Gastrocnemius medialis (tissue), 4 donors: Measurements from ENCODE around the gene CITED1. TPM values are rescaled to one million over a fixed set of nuclear protein-coding genes. Genes with fewer than 3 reads are reported as not detected.

Experiments
- ATAC-seq, 2 donors: fragments of 150-250 bp; one replicate each; pipeline ENCODE4 v1.9.1; 2016
- DNase-seq, 2 donors: peaks; one replicate each; pipeline ENCODE4 v3.0.0-alpha.2; 2019
- H3K27ac ChIP-seq, 4 donors: fragments of 200-600 bp; sonication (generic); 1 replicate in 1 of 4; 2 replicates in 3 of 4; pipeline ENCODE4 v1.5.1; 2016 to 2018; ENCODE audit warnings: mild to moderate bottlenecking in 2 of 4, moderate library complexity in 1 of 4
- H3K27me3 ChIP-seq, 3 donors: fragments of 200-600 bp; sonication (generic) in 2 of 3; 1 replicate in 1 of 3; 2 replicates in 2 of 3; pipeline versions ENCODE4 v1.5.1 to v1.6.0; 2016 to 2019; ENCODE audit warnings: mild to moderate bottlenecking in 1 of 3, moderate library complexity in 1 of 3
- H3K36me3 ChIP-seq, 2 donors: fragments of 200-600 bp; sonication (generic) in 1 of 2; one replicate each; pipeline ENCODE4 v1.5.1; 2017 to 2018
- H3K4me1 ChIP-seq, 2 donors: fragments of 200-600 bp; sonication (generic) in 1 of 2; one replicate each; pipeline ENCODE4 v1.5.1; 2016 to 2017; ENCODE audit warnings: mild to moderate bottlenecking in 2 of 2
- H3K4me3 ChIP-seq, 4 donors: fragments of 200-600 bp; sonication (generic) in 3 of 4; 1 replicate in 1 of 4; 2 replicates in 3 of 4; pipeline ENCODE4 v1.5.1; 2016 to 2019; ENCODE audit warnings: mild to moderate bottlenecking in 2 of 4
- H3K9me3 ChIP-seq, 3 donors: fragments of 200-600 bp; sonication (generic) in 2 of 3; 1 replicate in 1 of 3; 2 replicates in 2 of 3; pipeline ENCODE4 v1.5.1; 2016 to 2019
- POLR2A ChIP-seq, 2 donors: fragments of 450-650 bp; IDR thresholded peaks; one replicate each; pipeline ENCODE4 v1.6.1; 2017; ENCODE audit warnings: antibody characterized with exemption in 2 of 2, mild to moderate bottlenecking in 2 of 2, moderate library complexity in 2 of 2
- in situ Hi-C, 4 donors: fragments of 200-750 bp; cut with MboI; loops; one replicate each; pipeline versions ENCODE4 v1.15.0 to v1.8.0; 2017; ENCODE audit warnings: low sequenced_read_pairs in 4 of 4
- intact Hi-C: fragments of 100-400 bp; cut with DNase I; formaldehyde crosslinking; loops from one replicate; pipeline ENCODE4 v1.15.1; 2023; ENCODE audit warnings: low total_unique reads
- total RNA-seq, 4 donors: library from RNA; depleted of rRNA; stranded (reverse); fragments of >200 nt; gene quantifications; one replicate each; pipeline versions ENCODE4 v1.1.0 to v1.2.3, GENCODE V29; 2016
- TF ChIP-seq, protein P1 (sequence below), 5 experiments: fragments of 450-650 bp in 3 of 5; fragments of 200-600 bp in 2 of 5; sonication (generic) in 2 of 5; IDR thresholded peaks in 4 of 5; conservative IDR thresholded peaks in 1 of 5; 1 replicate in 4 of 5; 2 replicates in 1 of 5; pipeline ENCODE4 v1.5.1; 2016 to 2019; ENCODE audit warnings: antibody characterized with exemption in 5 of 5, mild to moderate bottlenecking in 3 of 5, moderate library complexity in 3 of 5

Gene CITED1
- total RNA-seq, 4 donors from 2014 or later: not detected

DNA sequence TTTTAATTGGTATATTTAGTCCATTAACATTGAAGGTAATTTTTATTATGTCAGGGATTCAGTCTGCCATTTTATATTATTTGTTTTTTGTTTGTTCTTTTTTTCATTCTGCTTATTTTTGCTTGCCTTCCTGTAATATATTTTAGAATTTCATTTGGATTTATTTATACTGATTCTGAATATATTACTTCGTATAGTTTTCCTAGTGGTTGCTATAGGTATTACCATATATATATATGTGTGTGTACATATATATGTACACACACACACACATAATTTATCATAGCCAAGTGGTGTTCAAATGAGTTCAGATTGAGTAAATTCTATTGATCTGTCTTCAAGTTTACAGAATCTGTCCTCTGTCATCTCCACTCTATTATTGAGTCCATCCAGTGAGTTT, 11.2 kb downstream of the CITED1 start:
- Histone ChIP-seq H3K4me1 (no peaks in the 10 kb centered on the region), H3K27me3 (peaks cover 0 to 21% (median 0%) of the 10 kb centered on the region in 3 donors), H3K36me3 (no peaks in the 10 kb centered on the region), H3K27ac (no peak overlapping the region), H3K9me3 (no peaks in the 10 kb centered on the region), H3K4me3 (no peak overlapping the region)
- DNase-seq (no peak), ATAC-seq (no peak)
- in situ Hi-C loops: loop anchor here in 1 of 4 donors (25.0 kb wide), 1 partner anchor 243 kb away; no protein-coding TSS in a partner anchor
- TF ChIP-seq, protein P1, sequence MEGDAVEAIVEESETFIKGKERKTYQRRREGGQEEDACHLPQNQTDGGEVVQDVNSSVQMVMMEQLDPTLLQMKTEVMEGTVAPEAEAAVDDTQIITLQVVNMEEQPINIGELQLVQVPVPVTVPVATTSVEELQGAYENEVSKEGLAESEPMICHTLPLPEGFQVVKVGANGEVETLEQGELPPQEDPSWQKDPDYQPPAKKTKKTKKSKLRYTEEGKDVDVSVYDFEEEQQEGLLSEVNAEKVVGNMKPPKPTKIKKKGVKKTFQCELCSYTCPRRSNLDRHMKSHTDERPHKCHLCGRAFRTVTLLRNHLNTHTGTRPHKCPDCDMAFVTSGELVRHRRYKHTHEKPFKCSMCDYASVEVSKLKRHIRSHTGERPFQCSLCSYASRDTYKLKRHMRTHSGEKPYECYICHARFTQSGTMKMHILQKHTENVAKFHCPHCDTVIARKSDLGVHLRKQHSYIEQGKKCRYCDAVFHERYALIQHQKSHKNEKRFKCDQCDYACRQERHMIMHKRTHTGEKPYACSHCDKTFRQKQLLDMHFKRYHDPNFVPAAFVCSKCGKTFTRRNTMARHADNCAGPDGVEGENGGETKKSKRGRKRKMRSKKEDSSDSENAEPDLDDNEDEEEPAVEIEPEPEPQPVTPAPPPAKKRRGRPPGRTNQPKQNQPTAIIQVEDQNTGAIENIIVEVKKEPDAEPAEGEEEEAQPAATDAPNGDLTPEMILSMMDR (IDR thresholded peaks at IDR 0.05 in 4 of 5, conservative IDR thresholded peaks at IDR 0.05 in 1 of 5): no peak
- no peak for TF ChIP-seq POLR2A (IDR thresholded peaks at IDR 0.05)
- intact Hi-C loops: no loop called here

DNA sequence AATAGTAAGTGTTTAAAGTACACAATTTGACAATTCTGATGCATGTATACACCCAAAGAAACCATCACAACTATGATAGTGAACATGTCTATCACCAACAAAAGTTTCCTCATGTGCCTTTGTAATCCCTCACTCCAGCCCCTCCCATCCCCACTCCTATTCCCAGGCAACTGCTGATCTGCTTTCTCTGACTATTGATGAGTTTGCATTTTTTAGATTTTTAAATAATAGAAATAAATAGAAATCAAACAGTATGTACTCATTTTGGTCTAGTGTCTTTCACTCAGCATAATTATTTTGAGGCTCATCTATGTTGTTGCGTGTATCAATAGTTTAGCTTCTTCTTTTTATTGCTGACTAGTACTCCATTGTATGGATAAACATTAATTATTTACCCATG, 23.4 kb downstream of the CITED1 start:
- intact Hi-C loops (no loop called here), in situ Hi-C loops (loop anchor here in 1 of 4 donors (25.0 kb wide), 1 partner anchor 255 kb away; no protein-coding TSS in a partner anchor)
- no peak overlapping the region for H3K27ac ChIP-seq
- H3K27me3 ChIP-seq: no peaks in the 10 kb centered on the region
- no peak overlapping the region for H3K4me3 ChIP-seq
- no peaks in the 10 kb centered on the region for H3K9me3 ChIP-seq
- H3K36me3 ChIP-seq: no peaks in the 10 kb centered on the region
- TF ChIP-seq, protein P1 (IDR thresholded peaks at IDR 0.05 in 4 of 5, conservative IDR thresholded peaks at IDR 0.05 in 1 of 5): no peak
- no peak for TF ChIP-seq POLR2A (IDR thresholded peaks at IDR 0.05)
- H3K4me1 ChIP-seq: no peaks in the 10 kb centered on the region
- ATAC-seq (no peak), DNase-seq (no peak)

- Histone ChIP-seq H3K36me3 (peaks cover 0 to 5% of the 10 kb centered on the region in 2 donors), H3K4me1 (peaks cover 6 to 8% of the 10 kb centered on the region in 2 donors), H3K4me3 (no peak overlapping the region), H3K9me3 (no peaks in the 10 kb centered on the region), H3K27me3 (no peaks in the 10 kb centered on the region), H3K27ac (no peak overlapping the region)
- DNase-seq: no peak
- in situ Hi-C loops (loop anchor here in 1 of 4 donors (25.0 kb wide), 1 partner anchor 257 kb away; no protein-coding TSS in a partner anchor), intact Hi-C loops (no loop called here)
- TF ChIP-seq, protein P1 (IDR thresholded peaks at IDR 0.05 in 4 of 5, conservative IDR thresholded peaks at IDR 0.05 in 1 of 5): no peak
- no peak for TF ChIP-seq POLR2A (IDR thresholded peaks at IDR 0.05)
- ATAC-seq: no peak
Measured at GRCh38 chrX:72280321-72280845, 25.3 kb downstream of the CITED1 start.

GRCh38 chrX:72276478-72276953, 29.2 kb downstream of the CITED1 start:
- no peak for DNase-seq
- peaks cover 6 to 8% of the 10 kb centered on the region in 2 donors for H3K4me1 ChIP-seq
- ATAC-seq: peak; percentile 10 to 38
- H3K9me3 ChIP-seq: no peaks in the 10 kb centered on the region
- peaks cover 0 to 44% of the 10 kb centered on the region in 2 donors for H3K36me3 ChIP-seq
- H3K27ac ChIP-seq: peak overlapping the region; percentile 81 to 89 (median 83)
- H3K27me3 ChIP-seq: no peaks in the 10 kb centered on the region
- peak overlapping the region; percentile 65 to 74 (median 74) for H3K4me3 ChIP-seq
- in situ Hi-C loops (loop anchor here in 1 of 4 donors (25.0 kb wide), 1 partner anchor 261 kb away; no protein-coding TSS in a partner anchor), intact Hi-C loops (loop anchor here (2.0 kb wide), 1 partner anchor 96 kb away; the partner anchor contains the start of gene PIN4)
- TF ChIP-seq, protein P1 (IDR thresholded peaks at IDR 0.05 in 4 of 5, conservative IDR thresholded peaks at IDR 0.05 in 1 of 5): no peak
- TF ChIP-seq POLR2A (IDR thresholded peaks at IDR 0.05): no peak
